Measurements from ENCODE around the gene PPP2R2D.

The PPP2R2D gene

DNA sequence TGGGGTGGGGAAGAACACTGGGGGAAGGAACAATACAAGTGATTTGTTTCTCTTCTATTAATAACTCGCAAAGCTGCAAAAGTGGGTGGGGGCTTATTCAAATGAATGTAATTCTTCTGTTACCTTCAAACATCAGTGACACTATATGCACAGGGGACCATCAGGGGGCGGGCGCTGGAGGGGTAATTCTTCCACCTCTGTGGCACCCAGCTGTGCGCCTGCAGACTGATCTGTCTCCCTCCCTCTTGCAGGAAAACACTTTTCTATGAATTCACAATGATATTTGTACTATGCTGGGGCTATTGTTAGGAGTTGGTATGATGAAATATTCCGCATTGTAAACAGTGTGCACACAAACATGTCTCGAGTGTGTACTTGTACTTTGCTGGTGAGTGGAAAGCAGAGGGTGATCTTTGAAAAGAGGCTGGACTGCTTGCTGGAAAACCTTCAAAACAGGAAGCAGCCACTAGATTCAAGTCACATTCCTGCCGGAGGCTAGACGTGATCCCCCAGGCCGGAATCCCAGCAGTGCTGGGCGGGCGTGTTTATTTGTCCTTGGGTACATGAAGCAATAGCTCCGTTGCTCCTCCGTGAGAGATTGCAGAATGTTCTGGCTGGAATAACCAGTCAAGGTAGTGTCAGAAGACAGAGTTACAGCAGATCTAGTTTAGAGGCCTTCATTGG lies 96.7 kb downstream of the PPP2R2D start:
- no peak for TF ChIP-seq ZFX (IDR thresholded peaks at IDR 0.05; ENCODE audit: borderline replicate concordance)
- TF ChIP-seq, protein P1, sequence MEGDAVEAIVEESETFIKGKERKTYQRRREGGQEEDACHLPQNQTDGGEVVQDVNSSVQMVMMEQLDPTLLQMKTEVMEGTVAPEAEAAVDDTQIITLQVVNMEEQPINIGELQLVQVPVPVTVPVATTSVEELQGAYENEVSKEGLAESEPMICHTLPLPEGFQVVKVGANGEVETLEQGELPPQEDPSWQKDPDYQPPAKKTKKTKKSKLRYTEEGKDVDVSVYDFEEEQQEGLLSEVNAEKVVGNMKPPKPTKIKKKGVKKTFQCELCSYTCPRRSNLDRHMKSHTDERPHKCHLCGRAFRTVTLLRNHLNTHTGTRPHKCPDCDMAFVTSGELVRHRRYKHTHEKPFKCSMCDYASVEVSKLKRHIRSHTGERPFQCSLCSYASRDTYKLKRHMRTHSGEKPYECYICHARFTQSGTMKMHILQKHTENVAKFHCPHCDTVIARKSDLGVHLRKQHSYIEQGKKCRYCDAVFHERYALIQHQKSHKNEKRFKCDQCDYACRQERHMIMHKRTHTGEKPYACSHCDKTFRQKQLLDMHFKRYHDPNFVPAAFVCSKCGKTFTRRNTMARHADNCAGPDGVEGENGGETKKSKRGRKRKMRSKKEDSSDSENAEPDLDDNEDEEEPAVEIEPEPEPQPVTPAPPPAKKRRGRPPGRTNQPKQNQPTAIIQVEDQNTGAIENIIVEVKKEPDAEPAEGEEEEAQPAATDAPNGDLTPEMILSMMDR (IDR thresholded peaks at IDR 0.05): no peak
- peak overlapping the region; percentile 13; the same call in 1 of the 2 replicates for H3K27ac ChIP-seq

DNA sequence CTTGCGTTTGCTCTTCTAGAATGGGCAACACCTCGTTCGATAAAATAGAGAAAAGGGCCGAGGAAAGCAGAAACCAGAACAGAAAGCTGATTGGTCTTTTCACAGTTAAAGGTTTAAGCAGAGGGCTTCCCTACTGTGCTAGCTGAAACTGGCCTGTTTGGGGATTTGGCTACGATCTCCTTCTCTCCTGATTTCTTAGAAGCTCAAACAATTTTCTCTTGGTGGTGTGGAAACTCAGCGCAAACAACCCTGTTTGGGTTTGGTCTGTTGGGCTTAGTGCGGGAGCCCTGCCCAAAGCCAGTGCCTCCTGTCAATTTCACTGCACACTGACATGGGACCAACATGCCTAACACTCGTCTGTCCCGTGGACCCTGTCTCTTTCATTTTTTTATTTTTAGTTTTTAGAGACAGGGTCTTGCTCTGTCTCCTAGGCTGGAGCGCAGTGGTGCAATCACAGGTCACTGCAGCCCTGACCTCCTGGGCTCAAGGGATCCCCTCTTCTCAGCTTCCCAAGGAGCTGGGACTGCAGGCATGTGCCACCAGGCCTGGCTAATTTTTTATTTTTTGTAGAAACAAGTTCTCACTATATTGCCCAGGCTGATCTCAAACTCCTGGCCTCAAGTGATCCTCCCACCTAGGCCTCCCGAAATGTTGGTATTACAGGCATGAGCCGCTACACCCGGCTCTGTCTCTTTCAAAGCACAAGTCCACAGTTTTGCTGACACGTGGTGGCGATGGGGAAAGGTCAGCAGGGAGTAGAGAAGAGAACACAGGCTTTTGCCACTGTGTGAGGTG lies 97.4 kb downstream of the PPP2R2D start:
- TF ChIP-seq, protein P1 (IDR thresholded peaks at IDR 0.05): no peak
- TF ChIP-seq ZFX (IDR thresholded peaks at IDR 0.05; ENCODE audit: borderline replicate concordance): no peak
- H3K27ac ChIP-seq: peak overlapping the region; percentile 13; the same call in 1 of the 2 replicates

DNA sequence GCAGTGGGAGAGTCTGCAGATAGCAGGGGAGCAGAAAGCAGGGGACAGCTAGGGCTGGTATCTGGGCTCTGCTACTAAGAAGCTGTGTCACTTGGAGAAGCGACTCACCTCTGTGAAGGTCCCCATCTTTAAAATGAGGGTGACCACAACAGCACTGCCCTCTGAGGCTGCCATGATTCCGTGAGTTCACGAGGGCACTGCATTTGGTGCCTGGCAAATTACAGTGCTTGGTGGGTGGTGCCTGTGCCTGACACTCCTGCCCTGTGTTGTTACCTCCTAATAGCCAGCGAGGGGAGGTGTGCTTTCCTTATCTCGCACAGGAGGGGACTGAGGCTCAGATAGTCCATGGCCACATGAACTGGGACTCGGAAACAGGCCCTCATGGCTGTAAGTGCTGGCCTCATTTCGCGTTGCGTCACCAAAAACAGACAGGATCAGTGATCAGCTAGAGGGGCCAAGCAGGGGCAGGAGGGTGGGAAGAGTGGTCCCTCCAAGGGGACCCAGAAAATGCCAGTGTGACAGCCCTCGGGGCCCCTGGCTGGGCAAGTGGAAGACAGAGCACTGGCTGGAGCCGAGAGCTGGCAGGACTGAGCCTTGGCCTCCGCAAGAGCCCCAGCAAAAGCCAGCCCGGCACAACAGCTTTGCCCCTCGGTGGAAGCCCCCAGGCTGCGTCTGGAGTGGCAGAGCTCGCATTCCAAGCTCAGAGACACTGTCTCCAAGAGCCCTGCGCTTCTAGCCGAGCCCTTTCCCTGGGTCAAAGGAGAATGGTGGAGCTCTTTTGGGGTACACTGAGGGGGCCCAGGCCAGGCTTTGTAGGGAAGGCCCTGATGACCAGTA lies 98.3 kb downstream of the PPP2R2D start:
- TF ChIP-seq, protein P1 (IDR thresholded peaks at IDR 0.05): no peak
- no peak for TF ChIP-seq ZFX (IDR thresholded peaks at IDR 0.05; ENCODE audit: borderline replicate concordance)
- H3K27ac ChIP-seq: no peak overlapping the region

DNA sequence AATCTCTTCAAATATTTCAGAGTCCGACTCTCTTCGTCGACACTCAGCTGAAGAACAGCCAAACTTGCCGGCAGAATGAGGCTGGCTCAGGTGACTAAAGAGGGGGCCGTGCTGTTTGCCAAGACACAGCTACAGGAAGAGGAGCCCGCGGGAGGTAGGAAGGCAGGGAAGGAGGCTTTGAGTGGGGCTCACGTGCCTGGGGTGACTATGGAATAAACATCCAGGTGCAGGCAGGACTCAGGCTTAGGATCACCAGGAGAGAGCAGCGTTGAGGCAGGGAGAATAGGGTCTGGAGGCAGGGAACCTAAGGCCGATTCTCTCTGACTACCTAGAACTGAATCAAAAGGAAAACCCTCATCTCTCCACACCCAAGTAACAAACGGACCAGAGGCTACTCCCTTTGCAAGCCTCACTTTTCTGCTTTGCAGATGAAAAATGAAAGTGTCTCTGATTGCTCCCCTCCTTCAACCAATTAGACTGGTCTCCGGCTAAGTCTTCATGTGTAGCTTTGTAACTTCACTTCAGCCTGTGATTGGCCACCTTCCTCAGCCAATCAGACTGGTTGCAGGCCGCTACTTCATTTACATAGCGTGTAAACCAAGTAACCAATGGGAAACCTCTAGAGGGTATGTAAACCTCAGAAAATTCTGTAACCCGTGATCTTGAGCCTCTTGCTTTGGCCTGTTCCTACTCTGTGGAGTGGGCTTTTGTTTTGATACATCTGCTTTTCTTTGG lies 100.6 kb downstream of the PPP2R2D start:
- TF ChIP-seq, protein P1 (IDR thresholded peaks at IDR 0.05): peak; percentile 36
- no peak for TF ChIP-seq ZFX (IDR thresholded peaks at IDR 0.05; ENCODE audit: borderline replicate concordance)
- peak overlapping the region; percentile 42 for H3K27ac ChIP-seq

GRCh38 chr10:132002004-132002403 lies 101.2 kb downstream of the PPP2R2D start:
- TF ChIP-seq ZFX (IDR thresholded peaks at IDR 0.05; ENCODE audit: borderline replicate concordance): no peak
- TF ChIP-seq, protein P1 (IDR thresholded peaks at IDR 0.05): no peak
- no peak overlapping the region; the same call in 1 of the 2 replicates for H3K27ac ChIP-seq

- no peak for TF ChIP-seq ZFX (IDR thresholded peaks at IDR 0.05; ENCODE audit: borderline replicate concordance)
- TF ChIP-seq, protein P1 (IDR thresholded peaks at IDR 0.05): no peak
- H3K27ac ChIP-seq: no peak overlapping the region
Observed at GRCh38 chr10:132003282-132003924, 102.6 kb downstream of the PPP2R2D start.

Data from 22Rv1 (cell line).